Measurements from ENCODE around the gene ACIN1.

GRCh38 chr14:23071921-23072539 is 22.9 kb downstream of the ACIN1 start:
- TF ChIP-seq EZH2 (IDR thresholded peaks at IDR 0.05): no peak
- no peak for TF ChIP-seq POLR2AphosphoS5 (IDR thresholded peaks at IDR 0.05; ENCODE audit: borderline replicate concordance, low read depth, low read length)
